ENCODE data around the gene SPDYE6.

DNA sequence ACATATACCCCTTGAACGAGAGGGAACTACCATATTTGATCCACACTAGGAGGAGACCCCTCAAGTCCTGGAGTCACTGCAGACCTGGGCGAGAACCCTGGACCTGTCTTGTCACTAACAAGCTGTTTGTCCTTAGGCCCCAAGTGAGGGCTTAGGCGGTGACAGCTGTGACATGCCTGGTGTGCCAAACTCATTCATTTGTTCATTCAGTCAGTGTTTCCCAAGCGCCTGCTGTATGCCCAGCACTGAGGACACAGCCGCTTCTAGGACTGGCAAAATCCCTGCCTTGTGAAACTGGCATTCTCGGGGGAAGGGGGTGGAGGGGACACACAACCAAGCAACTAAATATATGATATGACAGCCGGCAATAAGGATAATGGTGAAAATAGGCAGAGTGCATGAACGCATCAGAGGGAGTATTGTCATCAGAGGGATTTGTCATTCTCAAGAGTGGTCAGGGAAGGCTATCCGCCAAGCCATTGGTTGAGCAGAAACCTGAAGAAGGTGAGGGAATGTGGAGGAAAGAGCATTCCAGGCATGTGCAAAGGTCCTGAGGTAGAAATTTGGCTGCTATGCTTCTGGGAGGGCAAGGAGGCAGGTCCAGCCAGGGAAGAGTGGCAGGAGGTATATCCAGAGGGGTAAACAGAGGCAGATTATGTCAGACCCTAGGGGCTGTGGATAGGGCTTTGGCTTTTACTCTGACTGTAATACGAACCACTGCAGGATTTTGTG lies 58.6 kb downstream of the SPDYE6 start:
- no peak for TF ChIP-seq KDM1A (IDR thresholded peaks at IDR 0.05; ENCODE audit: borderline replicate concordance)
- no peak; the same call in 1 of the 2 replicates for TF ChIP-seq POLR2A (IDR thresholded peaks at IDR 0.05; ENCODE audit: low read depth, low read length)
- TF ChIP-seq, protein P1, sequence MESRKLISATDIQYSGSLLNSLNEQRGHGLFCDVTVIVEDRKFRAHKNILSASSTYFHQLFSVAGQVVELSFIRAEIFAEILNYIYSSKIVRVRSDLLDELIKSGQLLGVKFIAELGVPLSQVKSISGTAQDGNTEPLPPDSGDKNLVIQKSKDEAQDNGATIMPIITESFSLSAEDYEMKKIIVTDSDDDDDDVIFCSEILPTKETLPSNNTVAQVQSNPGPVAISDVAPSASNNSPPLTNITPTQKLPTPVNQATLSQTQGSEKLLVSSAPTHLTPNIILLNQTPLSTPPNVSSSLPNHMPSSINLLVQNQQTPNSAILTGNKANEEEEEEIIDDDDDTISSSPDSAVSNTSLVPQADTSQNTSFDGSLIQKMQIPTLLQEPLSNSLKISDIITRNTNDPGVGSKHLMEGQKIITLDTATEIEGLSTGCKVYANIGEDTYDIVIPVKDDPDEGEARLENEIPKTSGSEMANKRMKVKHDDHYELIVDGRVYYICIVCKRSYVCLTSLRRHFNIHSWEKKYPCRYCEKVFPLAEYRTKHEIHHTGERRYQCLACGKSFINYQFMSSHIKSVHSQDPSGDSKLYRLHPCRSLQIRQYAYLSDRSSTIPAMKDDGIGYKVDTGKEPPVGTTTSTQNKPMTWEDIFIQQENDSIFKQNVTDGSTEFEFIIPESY (IDR thresholded peaks at IDR 0.05): no peak
- TF ChIP-seq PML (IDR thresholded peaks at IDR 0.05; ENCODE audit: low read length): no peak

Measured in GM12878 (cell line).